IgD-negative memory B cell (primary cell): ENCODE measurements around the gene GPR37L1. TPM values are rescaled to one million over a fixed set of nuclear protein-coding genes. Genes with fewer than 3 reads are reported as not detected.
"Not testable (repeated sequence)": the region's sequence is repeated elsewhere in the genome, so short reads cannot be mapped to it uniquely, and the experiment has no call there.

Experiments
- H3K27ac Mint-ChIP-seq, 3 donors: one replicate each; pipeline ENCODE4 v1.8.0; 2020 to 2022; ENCODE audit warnings: mild to moderate bottlenecking in 3 of 3, mixed read lengths in 3 of 3, moderate library complexity in 1 of 3
- H3K27me3 Mint-ChIP-seq: one replicate; pipeline ENCODE4 v1.8.0; 2021; ENCODE audit warnings: mixed read lengths
- H3K36me3 Mint-ChIP-seq: one replicate; pipeline ENCODE4 v1.8.0; 2020; ENCODE audit warnings: mild to moderate bottlenecking, mixed read lengths
- H3K4me1 Mint-ChIP-seq, 3 donors: one replicate each; pipeline ENCODE4 v1.8.0; 2020 to 2022; ENCODE audit warnings: mixed read lengths in 3 of 3, mild to moderate bottlenecking in 1 of 3
- H3K4me3 Mint-ChIP-seq, 4 donors: one replicate each; pipeline ENCODE4 v1.8.0; 2020 to 2022; ENCODE audit warnings: mild to moderate bottlenecking in 4 of 4, mixed read lengths in 4 of 4, moderate library complexity in 3 of 4
- H3K9me3 Mint-ChIP-seq, 3 donors: one replicate each; pipeline ENCODE4 v1.8.0; 2020 to 2021; ENCODE audit warnings: mixed read lengths in 3 of 3, mild to moderate bottlenecking in 1 of 3
- polyA plus RNA-seq: library from polyadenylated mRNA; unstranded; fragments of 300-500 nt; fragmentation: Illumina TruSeq; gene quantifications from one replicate; pipeline ENCODE4 v1.2.3, GENCODE V29; 2021

GPR37L1 gene
- polyA plus RNA-seq, 1 donor from 2014 or later = 0.11 TPM

DNA sequence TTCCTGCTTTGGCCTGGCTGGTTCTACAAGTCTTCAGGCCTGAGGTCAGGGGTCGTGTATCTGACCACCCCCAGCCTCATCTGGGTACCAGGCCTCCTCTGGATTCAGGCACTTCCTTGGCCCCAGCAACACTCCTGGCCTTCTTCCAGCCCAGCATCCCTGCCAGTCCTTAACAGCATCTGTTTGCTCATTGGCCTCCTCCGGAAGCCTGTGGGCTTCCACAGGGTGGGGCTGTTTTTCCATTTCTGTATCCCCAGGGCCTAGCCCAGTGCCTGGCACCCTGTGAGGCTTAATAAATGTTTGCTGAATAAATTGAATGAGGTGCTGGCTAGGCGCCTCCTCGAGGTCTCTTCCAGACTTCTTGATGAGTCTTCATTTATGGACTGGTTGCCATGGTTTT, 21.5 kb upstream of the GPR37L1 start:
- no peaks in the 10 kb centered on the region for H3K9me3 Mint-ChIP-seq
- no peak overlapping the region for H3K4me3 Mint-ChIP-seq
- peaks cover 2% of the 10 kb centered on the region for H3K27me3 Mint-ChIP-seq
- peaks cover 2% of the 10 kb centered on the region for H3K36me3 Mint-ChIP-seq
- H3K27ac Mint-ChIP-seq = no peak overlapping the region
- no peaks in the 10 kb centered on the region for H3K4me1 Mint-ChIP-seq

DNA sequence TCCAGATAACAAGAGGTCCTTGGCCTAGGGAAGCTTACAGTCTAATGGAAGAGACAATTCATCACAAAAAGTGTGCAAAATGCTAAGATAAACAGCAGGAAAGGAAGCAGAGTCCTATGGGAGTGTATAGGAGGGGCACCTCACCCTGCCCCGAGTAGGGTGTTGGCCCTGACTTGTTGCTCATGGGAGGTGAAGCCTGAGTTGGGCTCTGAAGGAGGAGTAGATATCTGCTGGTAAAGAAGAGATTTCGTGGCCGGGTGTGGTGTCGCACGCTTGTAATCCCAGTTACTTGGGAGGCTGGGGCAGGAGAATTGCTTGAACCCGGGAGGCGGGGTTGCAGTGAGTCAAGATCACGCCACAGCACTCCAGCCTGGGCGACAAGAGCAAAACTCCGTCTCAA, 18.6 kb upstream of the GPR37L1 start:
- no peak overlapping the region for H3K4me3 Mint-ChIP-seq
- peaks cover 2% of the 10 kb centered on the region for H3K27me3 Mint-ChIP-seq
- no peak overlapping the region for H3K27ac Mint-ChIP-seq
- peaks cover 2% of the 10 kb centered on the region for H3K36me3 Mint-ChIP-seq
- H3K9me3 Mint-ChIP-seq = no peaks in the 10 kb centered on the region
- H3K4me1 Mint-ChIP-seq = no peaks in the 10 kb centered on the region

- H3K9me3 Mint-ChIP-seq = no peaks in the 10 kb centered on the region
- peaks cover 2% of the 10 kb centered on the region for H3K36me3 Mint-ChIP-seq
- peak overlapping the region in 1 of 4 donors; percentile 47 for H3K4me3 Mint-ChIP-seq
- no peak overlapping the region for H3K27ac Mint-ChIP-seq
- no peaks in the 10 kb centered on the region for H3K4me1 Mint-ChIP-seq
- H3K27me3 Mint-ChIP-seq = peaks cover 2% of the 10 kb centered on the region
Measured at GRCh38 chr1:202105571-202106339, 17.0 kb upstream of the GPR37L1 start.

GRCh38 chr1:202106340-202107254, 16.1 kb upstream of the GPR37L1 start:
- H3K4me1 Mint-ChIP-seq = no peaks in the 10 kb centered on the region
- H3K27me3 Mint-ChIP-seq = peaks cover 2% of the 10 kb centered on the region
- no peak overlapping the region for H3K27ac Mint-ChIP-seq
- no peak overlapping the region for H3K4me3 Mint-ChIP-seq
- H3K36me3 Mint-ChIP-seq = no peaks in the 10 kb centered on the region
- no peaks in the 10 kb centered on the region for H3K9me3 Mint-ChIP-seq

- H3K4me3 Mint-ChIP-seq = peak overlapping the region in 1 of 4 donors; percentile 39
- H3K4me1 Mint-ChIP-seq = no peaks in the 10 kb centered on the region
- no peaks in the 10 kb centered on the region for H3K36me3 Mint-ChIP-seq
- no peak overlapping the region for H3K27ac Mint-ChIP-seq
- no peaks in the 10 kb centered on the region for H3K9me3 Mint-ChIP-seq
- peaks cover 2% of the 10 kb centered on the region for H3K27me3 Mint-ChIP-seq
Measured at GRCh38 chr1:202107321-202107761, 15.4 kb upstream of the GPR37L1 start.

DNA sequence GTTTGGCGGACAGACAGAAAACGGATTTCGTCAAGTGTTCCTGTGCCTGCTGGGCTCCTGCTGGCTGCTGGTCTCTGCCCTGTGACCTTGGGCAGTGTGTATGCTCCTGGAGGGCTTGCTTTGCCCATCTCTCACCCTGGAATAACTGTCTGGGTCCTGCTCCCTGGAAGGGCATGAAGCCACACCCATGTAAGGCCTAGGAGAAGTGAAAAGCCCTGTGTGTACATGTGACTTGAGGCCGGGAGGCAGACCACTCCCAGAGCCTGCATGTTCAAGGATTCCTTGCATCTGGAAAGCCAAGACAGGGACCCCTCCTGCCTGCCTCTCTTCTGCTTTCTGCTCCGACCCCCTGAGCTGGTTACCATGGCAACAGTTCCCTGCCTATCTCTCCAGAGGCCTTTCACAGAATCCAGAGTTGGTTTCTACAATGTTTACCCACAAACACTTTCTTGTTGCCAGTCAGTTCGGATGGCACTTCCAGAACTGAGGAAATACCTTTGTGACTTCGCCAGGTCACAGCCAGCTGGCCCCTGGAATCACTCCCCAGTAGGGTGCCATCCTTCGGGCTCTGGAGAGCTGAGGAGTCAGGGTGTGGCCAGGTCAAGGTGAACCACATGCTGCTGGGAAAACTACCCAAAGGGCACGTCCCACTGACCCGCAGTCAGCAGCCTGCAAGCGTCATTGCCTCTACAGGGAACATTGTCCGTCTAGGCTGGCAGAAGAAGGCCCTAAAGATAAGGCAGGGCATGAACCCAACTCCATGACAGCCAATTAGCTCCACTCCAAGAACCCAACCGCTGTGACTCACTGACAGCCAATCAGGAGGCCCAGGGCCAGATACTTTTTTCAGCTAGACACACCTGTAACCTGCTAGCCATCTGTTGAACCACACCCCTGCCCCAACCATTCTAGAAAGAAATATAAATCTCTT, 14.7 kb upstream of the GPR37L1 start:
- H3K27ac Mint-ChIP-seq = no peak overlapping the region
- H3K27me3 Mint-ChIP-seq = peaks cover 2% of the 10 kb centered on the region
- H3K9me3 Mint-ChIP-seq = no peaks in the 10 kb centered on the region
- no peaks in the 10 kb centered on the region for H3K4me1 Mint-ChIP-seq
- H3K36me3 Mint-ChIP-seq = no peaks in the 10 kb centered on the region
- no peak overlapping the region for H3K4me3 Mint-ChIP-seq

- H3K27ac Mint-ChIP-seq = no peak overlapping the region
- no peak overlapping the region for H3K4me3 Mint-ChIP-seq
- H3K4me1 Mint-ChIP-seq = peaks cover 0 to 12% (median 4%) of the 10 kb centered on the region in 3 donors
- no peaks in the 10 kb centered on the region for H3K36me3 Mint-ChIP-seq
- H3K9me3 Mint-ChIP-seq = no peaks in the 10 kb centered on the region
- H3K27me3 Mint-ChIP-seq = peaks cover 4% of the 10 kb centered on the region
Measured at GRCh38 chr1:202110977-202111376, 11.7 kb upstream of the GPR37L1 start.

- H3K9me3 Mint-ChIP-seq, H3K4me3 Mint-ChIP-seq, H3K27ac Mint-ChIP-seq, H3K36me3 Mint-ChIP-seq, H3K27me3 Mint-ChIP-seq: not testable (repeated sequence)
- peaks cover 0 to 12% (median 4%) of the 10 kb centered on the region in 3 donors for H3K4me1 Mint-ChIP-seq
Measured at GRCh38 chr1:202111589-202111988, 11.1 kb upstream of the GPR37L1 start.

GRCh38 chr1:202112859-202113689, 9.6 kb upstream of the GPR37L1 start:
- Mint-ChIP-seq H3K4me3 (no peak overlapping the region), H3K36me3 (no peaks in the 10 kb centered on the region), H3K4me1 (peaks cover 0 to 12% (median 4%) of the 10 kb centered on the region in 3 donors), H3K27me3 (peaks cover 4% of the 10 kb centered on the region), H3K9me3 (no peaks in the 10 kb centered on the region), H3K27ac (peak overlapping the region in 1 of 3 donors; percentile 79)

DNA sequence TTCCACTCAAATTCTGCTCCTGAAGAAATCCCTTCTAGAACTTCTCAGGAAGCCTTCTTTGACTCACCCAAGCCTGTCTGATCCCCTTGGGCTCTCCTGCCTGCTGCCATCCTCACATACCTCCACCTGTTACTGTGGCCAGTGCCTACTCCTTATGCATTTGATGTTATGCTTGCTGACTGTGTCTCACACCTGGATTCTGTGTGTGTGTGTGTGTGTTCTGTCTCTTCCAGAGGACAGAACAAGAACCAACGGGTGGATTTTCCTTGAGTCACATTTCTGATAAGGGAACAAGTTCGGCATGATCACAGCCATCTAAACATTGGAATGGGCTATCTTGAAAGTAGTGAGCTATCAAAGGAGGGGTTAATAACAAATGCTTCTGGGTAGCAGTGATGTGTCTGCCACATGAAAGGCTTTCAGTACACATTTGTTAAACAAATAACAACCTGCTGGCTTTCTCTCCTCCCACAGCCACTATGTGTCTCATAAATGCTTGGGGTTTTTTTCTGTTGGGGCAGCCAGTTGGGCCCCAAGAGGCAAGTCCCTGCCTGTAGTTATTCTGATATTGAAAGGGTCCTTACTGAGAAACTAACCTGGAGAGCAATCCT, 8.9 kb upstream of the GPR37L1 start:
- H3K27ac Mint-ChIP-seq = peak overlapping the region in 1 of 3 donors; percentile 79
- H3K4me1 Mint-ChIP-seq = peaks cover 0 to 12% (median 4%) of the 10 kb centered on the region in 3 donors
- H3K4me3 Mint-ChIP-seq = no peak overlapping the region
- no peaks in the 10 kb centered on the region for H3K36me3 Mint-ChIP-seq
- no peaks in the 10 kb centered on the region for H3K9me3 Mint-ChIP-seq
- peaks cover 4% of the 10 kb centered on the region for H3K27me3 Mint-ChIP-seq

DNA sequence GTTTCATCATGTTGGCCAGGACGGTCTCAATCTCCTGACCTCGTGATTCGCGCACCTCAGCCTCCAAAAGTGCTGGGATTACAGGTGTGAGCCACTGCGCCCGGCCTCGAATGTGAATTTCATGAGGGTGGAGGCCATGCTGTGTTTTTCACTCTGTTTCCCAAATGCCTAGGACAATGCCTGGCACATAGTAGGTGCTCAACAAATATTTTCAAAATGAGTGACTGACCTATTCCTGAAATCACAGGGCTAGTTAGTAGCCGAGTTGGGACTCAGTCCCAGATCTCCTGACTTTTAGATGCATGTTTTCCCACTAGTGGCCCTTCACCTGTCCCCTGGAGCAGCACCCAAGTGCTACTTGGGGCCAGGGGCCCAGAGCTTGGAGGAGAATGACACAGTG, 6.4 kb upstream of the GPR37L1 start:
- Mint-ChIP-seq H3K36me3 (no peaks in the 10 kb centered on the region), H3K4me1 (peaks cover 0 to 12% (median 4%) of the 10 kb centered on the region in 3 donors), H3K9me3 (no peaks in the 10 kb centered on the region), H3K27ac (no peak overlapping the region), H3K4me3 (no peak overlapping the region), H3K27me3 (peaks cover 4% of the 10 kb centered on the region)

- no peak overlapping the region for H3K4me3 Mint-ChIP-seq
- no peaks in the 10 kb centered on the region for H3K9me3 Mint-ChIP-seq
- H3K27ac Mint-ChIP-seq = no peak overlapping the region
- H3K36me3 Mint-ChIP-seq = no peaks in the 10 kb centered on the region
- H3K4me1 Mint-ChIP-seq = peaks cover 0 to 12% (median 4%) of the 10 kb centered on the region in 3 donors
- H3K27me3 Mint-ChIP-seq = peaks cover 4% of the 10 kb centered on the region
Measured at GRCh38 chr1:202117898-202118371, 4.8 kb upstream of the GPR37L1 start.

GRCh38 chr1:202121006-202121405, 1.7 kb upstream of the GPR37L1 start:
- no peak overlapping the region for H3K27ac Mint-ChIP-seq
- H3K4me3 Mint-ChIP-seq = no peak overlapping the region
- no peaks in the 10 kb centered on the region for H3K4me1 Mint-ChIP-seq
- no peaks in the 10 kb centered on the region for H3K27me3 Mint-ChIP-seq
- no peaks in the 10 kb centered on the region for H3K9me3 Mint-ChIP-seq
- no peaks in the 10 kb centered on the region for H3K36me3 Mint-ChIP-seq
